ENCODE measurements around the gene EXOC1L. TPM values are rescaled to one million over a fixed set of nuclear protein-coding genes. Genes with fewer than 3 reads are reported as not detected.

EXOC1L gene
- total and polyA plus RNA-seq, 2 of the 13 experiments (the other 11 are each of a cell fraction or from before 2014, with no cell fraction given) = not detected

DNA sequence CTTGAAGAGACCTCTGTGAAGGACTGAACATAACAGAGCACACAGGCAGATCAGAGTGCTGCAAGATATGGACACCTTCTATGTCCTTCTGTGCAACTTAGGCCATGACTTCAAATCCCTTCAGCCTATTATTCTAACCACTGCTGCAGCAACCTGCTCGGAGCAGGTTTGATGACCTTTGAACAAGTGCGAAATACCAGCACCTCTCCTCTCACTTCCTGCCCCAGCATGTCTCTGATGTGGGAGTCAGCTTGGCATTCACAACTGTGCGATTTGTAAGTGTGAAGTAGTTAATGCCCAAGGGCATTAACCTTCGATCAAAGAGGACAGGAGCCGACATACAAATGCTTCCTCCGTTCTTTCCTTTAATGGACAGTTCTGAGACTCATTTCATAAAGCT, 32.3 kb downstream of the EXOC1L start (continued):
- TF ChIP-seq ZNF749 (CRISPR knock-in tag; IDR thresholded peaks at IDR 0.05; ENCODE audit: borderline replicate concordance) = no peak
- TF ChIP-seq ZNF382 (CRISPR knock-in tag; IDR thresholded peaks at IDR 0.05; ENCODE audit: borderline replicate concordance) = no peak
- TF ChIP-seq ZNF232 (CRISPR knock-in tag; IDR thresholded peaks at IDR 0.05; ENCODE audit: borderline replicate concordance) = no peak
- TF ChIP-seq, protein P1, sequence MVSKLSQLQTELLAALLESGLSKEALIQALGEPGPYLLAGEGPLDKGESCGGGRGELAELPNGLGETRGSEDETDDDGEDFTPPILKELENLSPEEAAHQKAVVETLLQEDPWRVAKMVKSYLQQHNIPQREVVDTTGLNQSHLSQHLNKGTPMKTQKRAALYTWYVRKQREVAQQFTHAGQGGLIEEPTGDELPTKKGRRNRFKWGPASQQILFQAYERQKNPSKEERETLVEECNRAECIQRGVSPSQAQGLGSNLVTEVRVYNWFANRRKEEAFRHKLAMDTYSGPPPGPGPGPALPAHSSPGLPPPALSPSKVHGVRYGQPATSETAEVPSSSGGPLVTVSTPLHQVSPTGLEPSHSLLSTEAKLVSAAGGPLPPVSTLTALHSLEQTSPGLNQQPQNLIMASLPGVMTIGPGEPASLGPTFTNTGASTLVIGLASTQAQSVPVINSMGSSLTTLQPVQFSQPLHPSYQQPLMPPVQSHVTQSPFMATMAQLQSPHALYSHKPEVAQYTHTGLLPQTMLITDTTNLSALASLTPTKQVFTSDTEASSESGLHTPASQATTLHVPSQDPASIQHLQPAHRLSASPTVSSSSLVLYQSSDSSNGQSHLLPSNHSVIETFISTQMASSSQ (IDR thresholded peaks at IDR 0.05; ENCODE audit: low read depth) = no peak
- TF ChIP-seq, protein P1 (CRISPR knock-in tag; IDR thresholded peaks at IDR 0.05; ENCODE audit: borderline replicate concordance) = no peak
- no peak for TF ChIP-seq ZNF44 (CRISPR knock-in tag; IDR thresholded peaks at IDR 0.05)
- TF ChIP-seq ZSCAN30 (CRISPR knock-in tag; IDR thresholded peaks at IDR 0.05) = no peak
- TF ChIP-seq, protein P2, sequence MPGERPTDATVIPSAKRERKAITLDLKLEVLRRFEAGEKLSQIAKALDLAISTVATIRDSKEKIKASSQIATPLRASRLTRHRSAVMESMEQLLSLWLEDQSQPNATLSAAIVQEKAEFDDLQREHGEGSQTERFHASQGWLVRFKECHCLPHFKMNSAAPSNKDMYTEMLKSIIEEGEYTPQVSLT (CRISPR knock-in tag; IDR thresholded peaks at IDR 0.05; ENCODE audit: borderline replicate concordance, low read depth) = no peak
- TF ChIP-seq, protein P3, sequence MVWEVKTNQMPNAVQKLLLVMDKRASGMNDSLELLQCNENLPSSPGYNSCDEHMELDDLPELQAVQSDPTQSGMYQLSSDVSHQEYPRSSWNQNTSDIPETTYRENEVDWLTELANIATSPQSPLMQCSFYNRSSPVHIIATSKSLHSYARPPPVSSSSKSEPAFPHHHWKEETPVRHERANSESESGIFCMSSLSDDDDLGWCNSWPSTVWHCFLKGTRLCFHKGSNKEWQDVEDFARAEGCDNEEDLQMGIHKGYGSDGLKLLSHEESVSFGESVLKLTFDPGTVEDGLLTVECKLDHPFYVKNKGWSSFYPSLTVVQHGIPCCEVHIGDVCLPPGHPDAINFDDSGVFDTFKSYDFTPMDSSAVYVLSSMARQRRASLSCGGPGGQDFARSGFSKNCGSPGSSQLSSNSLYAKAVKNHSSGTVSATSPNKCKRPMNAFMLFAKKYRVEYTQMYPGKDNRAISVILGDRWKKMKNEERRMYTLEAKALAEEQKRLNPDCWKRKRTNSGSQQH (CRISPR knock-in tag; IDR thresholded peaks at IDR 0.05; ENCODE audit: low read depth) = no peak
- TF ChIP-seq ZMAT3 (CRISPR knock-in tag; conservative IDR thresholded peaks at IDR 0.05) = no peak
- no peak for TF ChIP-seq HIVEP1 (CRISPR knock-in tag; IDR thresholded peaks at IDR 0.05)
- TF ChIP-seq THYN1 (CRISPR knock-in tag; IDR thresholded peaks at IDR 0.05; ENCODE audit: borderline replicate concordance, low read depth) = no peak
- TF ChIP-seq CCAR2 (optimal IDR thresholded peaks at IDR 0.05; ENCODE audit: low read depth, low read length) = no peak
- TF ChIP-seq SOX5 (CRISPR knock-in tag; IDR thresholded peaks at IDR 0.05; ENCODE audit: borderline replicate concordance) = no peak
- TF ChIP-seq ZNF552 (CRISPR knock-in tag; IDR thresholded peaks at IDR 0.05; ENCODE audit: borderline replicate concordance) = no peak
- TF ChIP-seq TBP (CRISPR knock-in tag; IDR thresholded peaks at IDR 0.05) = no peak
- TF ChIP-seq ZC3H13 (CRISPR knock-in tag; IDR thresholded peaks at IDR 0.05) = no peak
- peak; percentile 50; the same call in 1 of the 2 replicates for TF ChIP-seq KDM6A (CRISPR knock-in tag; IDR thresholded peaks at IDR 0.05; ENCODE audit: low read depth)
- no peak for TF ChIP-seq ZEB1 (IDR thresholded peaks at IDR 0.05; ENCODE audit: insufficient replicate concordance, low read depth)
- TF ChIP-seq SRSF9 (IDR thresholded peaks at IDR 0.05; ENCODE audit: borderline replicate concordance, insufficient read depth, low read depth, low read length, poor library complexity, severe bottlenecking) = no peak
- TF ChIP-seq HOMEZ (CRISPR knock-in tag; IDR thresholded peaks at IDR 0.05; ENCODE audit: low read depth) = no peak
- no peak for TF ChIP-seq ZNF788 (CRISPR knock-in tag; IDR thresholded peaks at IDR 0.05; ENCODE audit: borderline replicate concordance)
- TF ChIP-seq PHB2 (IDR thresholded peaks at IDR 0.05; ENCODE audit: partially characterized antibody) = no peak
- TF ChIP-seq ZFX (CRISPR knock-in tag; IDR thresholded peaks at IDR 0.05; ENCODE audit: low read depth) = peak; percentile 29; the same call in 1 of the 2 replicates
- TF ChIP-seq PRPF4 (IDR thresholded peaks at IDR 0.05; ENCODE audit: low read depth, low read length, poor library complexity, severe bottlenecking) = no peak

All from HepG2 (cell line).